COLO829 (cell line): ENCODE data around the gene CIBAR2.
A peak's percentile ranks its signal among the peaks of the same experiment; 100 is the strongest.
"Not testable (repeated sequence)": the region's sequence is repeated elsewhere in the genome, so short reads cannot be mapped to it uniquely, and the experiment has no call there.

Experiments
- DNase-seq: peaks from one replicate; pipeline ENCODE4 v3.0.0; 2012; ENCODE audit warnings: low spot score

Gene CIBAR2

DNA sequence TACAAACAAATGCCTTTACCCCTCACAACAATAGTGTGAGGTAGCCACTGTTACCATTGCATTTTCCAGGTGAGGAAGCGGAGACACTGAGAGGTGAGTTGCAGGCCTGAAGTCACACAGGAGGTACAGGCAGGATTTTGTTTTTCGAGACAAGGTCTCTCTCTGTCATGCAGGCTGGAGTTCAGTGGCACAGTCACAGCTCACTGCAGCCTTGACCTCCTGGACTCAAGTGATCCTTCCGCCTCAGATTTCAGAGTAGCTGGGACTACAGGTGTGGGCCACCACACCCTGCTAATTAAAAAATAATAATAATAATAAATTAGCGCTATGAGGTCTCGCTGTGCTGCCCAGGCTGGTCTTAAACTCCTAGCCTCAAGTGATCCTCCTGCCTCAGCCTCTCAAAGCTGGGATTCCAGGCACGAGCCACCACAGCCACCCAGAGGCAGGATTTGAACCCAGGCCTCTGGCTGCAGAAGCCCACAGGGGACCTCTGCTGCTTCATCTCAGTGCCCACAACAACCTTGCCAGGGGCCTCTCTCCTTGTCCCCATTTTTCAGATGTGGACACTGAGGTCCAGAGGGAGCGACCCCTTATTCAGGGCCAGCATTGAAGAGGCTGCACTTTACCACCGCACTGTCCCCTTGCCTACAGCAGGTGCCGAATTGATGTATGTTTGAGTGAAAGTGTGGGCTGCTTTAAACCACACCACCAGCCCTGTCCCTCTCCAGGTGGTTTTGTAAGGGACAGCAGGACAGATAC, 16.0 kb upstream of the CIBAR2 start:
- no peak for DNase-seq

GRCh38 chr16:85127379-85127723, 15.1 kb upstream of the CIBAR2 start:
- no peak for DNase-seq

DNA sequence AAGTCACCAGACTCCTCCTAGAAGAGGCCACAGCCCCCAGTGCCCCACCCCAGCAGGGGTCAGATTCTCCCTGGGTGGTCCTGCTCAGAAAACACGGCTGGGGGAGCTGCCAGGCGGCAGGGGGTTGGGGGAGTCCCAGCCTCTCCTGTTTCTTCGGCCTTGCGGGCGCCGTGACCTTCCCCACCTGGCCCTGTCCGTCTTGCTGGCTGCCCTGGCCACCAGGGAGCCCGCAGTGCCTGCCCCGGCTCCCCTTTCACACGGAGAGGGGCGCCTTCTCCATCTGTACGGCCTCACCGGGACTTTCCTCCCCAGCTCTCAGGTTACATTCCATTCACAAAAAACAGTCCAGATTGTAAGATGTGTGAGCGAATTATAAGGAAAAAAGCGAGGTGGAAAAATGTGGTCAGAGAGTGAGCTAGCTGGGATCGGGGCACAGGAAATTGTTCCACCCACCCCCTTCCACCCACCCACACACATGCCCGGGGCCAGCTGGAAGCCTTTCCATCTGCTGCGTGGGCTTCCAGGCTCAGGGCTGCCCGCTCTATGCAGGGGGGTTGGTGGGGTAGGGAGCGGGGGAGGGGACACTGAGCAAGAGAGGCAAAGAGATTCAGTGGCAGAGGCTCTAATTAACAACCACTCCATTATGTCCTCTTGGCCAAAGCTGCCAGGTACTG, 14.6 kb upstream of the CIBAR2 start:
- peak; percentile 34 for DNase-seq

DNA sequence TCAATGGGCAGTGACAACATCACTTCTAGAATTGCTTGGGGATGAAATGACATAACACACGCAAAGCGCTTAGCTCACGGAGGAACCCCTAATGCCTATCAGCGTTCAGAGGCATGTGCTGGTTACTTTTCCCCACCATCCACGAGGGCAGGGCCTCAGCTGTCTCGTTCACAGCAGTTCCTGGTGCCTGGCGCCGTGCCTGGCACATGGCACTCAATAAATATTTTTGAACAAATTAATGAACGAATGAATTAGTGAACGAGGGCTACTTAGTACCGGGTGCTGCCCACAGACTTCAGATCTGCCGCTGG, 14.1 kb upstream of the CIBAR2 start:
- no peak for DNase-seq

DNA sequence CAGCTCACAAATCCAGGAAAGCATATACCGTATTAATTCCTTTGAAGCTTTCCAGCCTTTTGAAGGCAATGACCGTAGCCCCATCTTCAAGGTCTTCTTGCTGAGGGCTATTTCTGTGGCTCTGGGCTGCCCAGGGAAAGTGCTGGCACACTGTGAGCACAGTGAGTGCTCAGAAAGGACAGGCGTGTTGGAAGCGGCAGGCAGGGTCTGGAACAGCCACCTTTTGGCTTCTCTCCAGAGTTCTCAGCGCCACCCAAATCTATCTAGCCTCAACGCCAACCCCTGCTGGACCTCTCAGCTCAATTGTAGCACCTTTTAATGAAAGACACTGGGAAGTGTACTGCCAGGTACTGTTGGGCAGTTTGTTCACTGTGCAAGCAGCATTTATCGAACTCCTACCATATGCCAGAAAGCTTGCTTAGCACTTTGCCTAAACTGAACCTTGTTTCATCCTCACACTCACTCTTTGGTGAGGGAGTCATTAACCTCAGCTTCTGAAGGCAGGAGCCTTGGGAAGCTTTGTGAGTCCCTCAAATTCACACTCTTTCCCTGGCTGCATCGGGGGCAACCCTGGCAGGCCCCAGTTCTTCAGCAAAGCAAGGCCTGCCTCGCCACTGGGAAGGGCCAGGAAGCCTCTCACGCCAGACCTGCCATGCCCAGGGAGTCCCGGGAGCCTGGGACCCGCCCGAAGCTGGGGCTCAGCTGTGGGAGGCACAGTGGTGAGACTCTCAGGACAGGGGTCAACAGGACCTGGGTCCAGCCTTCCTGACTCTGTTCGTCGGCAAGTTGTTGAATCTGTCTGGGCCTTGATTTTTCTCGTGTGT, 13.5 kb upstream of the CIBAR2 start:
- DNase-seq: no peak

DNA sequence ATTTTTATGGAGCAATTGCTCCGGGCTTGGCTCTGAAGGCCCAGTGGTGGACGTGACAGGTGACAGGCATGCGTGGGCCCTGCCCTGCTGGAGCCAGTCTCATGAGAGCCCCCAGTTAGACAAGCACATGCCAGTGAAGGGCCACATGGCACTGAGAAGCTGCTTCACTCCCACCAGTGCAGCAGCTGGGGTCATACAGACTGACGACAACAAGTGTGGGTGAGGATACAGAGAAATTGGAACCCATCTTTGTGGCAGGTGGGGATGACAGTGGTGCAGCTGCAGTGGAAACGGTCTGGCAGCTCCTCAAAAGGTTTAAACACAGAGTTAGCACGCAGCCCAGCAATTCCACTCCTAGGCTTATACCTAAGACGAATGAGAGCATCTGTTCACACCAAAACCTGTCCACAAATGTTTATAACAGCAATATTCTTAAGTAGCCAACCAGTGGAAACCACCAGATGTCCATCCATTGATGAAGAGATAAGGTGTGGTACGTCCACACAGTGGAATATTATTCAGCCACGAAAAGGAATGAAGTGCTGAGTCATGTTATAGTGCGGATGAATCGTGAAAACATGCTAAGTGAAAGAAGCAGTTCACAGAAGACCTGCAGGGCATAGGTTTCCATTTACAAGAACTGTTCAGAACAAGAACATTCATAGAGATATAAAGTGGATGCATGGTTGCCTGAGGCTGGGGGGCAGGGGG, 12.5 kb upstream of the CIBAR2 start:
- no peak for DNase-seq

- DNase-seq: no peak
Measured at GRCh38 chr16:85123891-85124635, 11.8 kb upstream of the CIBAR2 start.

GRCh38 chr16:85123441-85123840, 11.2 kb upstream of the CIBAR2 start:
- DNase-seq: not testable (repeated sequence)

DNA sequence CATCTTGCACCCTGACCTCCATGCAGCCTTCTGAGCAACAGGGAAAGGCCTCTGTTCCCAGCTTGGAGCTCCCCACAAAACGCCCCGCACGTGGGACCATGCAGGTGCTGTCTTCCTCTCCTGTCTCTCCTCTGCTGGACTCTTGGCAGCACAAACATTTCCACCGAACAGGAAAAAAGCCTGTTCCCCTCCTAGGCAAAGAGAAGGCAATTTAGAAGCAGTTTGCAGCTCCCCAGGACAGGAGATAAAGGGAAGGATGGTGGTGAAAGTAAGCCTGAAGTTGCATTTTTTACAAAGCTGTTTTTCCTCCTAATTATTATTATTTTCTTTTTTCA, 7.7 kb upstream of the CIBAR2 start:
- DNase-seq: no peak

- DNase-seq: no peak
Measured at GRCh38 chr16:85117418-85117817, 5.1 kb upstream of the CIBAR2 start.

GRCh38 chr16:85114909-85115567, 2.8 kb upstream of the CIBAR2 start:
- DNase-seq: peak; percentile 80

DNA sequence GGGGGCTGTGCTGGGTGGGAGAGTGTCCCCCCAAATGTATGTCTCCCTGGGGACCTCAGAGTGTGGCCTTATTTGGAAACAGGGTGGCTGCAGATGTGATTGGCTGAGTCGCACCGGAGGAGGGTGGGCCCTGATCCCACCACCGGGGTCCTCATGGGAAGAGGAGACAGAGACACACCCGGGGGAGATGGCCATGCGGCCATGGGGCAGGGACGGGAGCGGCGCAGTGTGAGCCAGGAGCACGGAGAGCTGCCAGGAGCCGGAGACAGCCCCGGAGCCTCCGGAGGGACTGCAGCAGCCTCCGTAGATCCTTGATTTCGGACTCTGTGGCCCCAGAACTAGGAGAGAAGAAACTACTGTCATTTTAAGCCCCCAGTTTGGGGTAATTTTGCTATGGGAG, 1.6 kb upstream of the CIBAR2 start:
- DNase-seq: no peak

GRCh38 chr16:85113168-85113733, 979 bp upstream of the CIBAR2 start:
- no peak for DNase-seq

- DNase-seq: no peak
Measured at GRCh38 chr16:85111184-85111583, 1.1 kb downstream of the CIBAR2 start.

- DNase-seq: no peak
Measured at GRCh38 chr16:85110105-85110504, 2.2 kb downstream of the CIBAR2 start.

DNA sequence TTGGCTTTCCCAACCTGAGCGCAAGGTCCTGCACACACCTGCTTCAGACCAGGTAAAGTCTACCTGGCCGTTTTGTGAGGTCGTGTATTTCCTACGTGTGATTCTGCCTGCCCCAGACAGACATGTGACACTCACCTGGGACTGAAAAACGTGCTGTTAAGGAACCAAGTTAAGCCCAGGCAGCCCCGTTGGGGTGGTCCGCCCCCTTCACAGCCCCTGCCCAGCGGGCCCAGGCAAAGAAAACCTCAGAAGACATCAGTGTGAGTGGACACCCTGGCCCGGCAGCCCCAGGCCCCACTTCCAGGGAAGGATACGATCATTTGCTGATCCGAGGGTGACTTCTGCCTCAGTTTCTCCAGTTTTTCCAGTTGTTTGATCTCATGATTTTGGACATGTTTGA, 4.7 kb downstream of the CIBAR2 start:
- DNase-seq: no peak

DNA sequence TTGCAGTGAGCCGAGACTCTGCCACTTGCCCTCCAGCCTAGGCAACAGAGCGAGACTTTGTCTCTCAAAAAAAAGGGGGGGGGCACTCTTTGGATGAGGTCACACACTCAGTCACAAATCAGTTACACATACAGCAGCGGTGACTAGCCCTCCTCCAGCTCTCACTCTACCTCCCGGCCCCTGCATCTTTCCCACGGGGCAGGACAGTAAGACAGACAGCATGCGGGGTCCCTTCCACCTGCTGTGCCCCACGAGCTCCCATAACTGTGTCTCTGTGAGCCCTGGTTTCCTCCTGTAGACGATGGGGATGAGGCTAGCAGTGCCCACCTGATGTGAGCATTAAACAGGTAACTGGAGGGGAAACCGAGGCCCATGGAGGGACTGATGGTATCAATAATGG, 5.2 kb downstream of the CIBAR2 start:
- no peak for DNase-seq

DNA sequence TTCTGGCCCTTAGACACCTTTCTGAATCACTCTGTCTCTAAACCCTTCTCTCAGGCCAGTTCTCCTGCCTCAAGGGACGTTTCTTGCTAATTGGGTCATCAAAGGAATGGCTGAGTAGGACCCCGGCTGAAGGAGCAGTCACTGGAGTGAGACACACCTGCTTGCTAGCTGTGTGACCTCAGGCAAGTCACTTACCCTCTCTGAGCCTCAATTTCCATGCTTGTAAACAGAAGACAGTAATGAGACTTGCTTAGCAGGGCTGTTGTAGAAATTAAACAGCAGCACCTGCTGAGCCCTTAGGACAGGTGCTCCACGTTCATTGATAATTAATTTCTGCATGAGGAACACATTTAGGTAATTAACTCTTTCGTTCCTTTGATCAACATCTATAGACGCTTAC, 6.8 kb downstream of the CIBAR2 start:
- DNase-seq: no peak

GRCh38 chr16:85104821-85105391, 7.4 kb downstream of the CIBAR2 start:
- DNase-seq: no peak

GRCh38 chr16:85104147-85104546, 8.1 kb downstream of the CIBAR2 start:
- DNase-seq: no peak
